ENCODE data around the gene TJAP1.
"Not testable (repeated sequence)": the region's sequence is repeated elsewhere in the genome, so short reads cannot be mapped to it uniquely, and the experiment has no call there.

The TJAP1 gene

GRCh38 chr6:43506171-43506570 is 28.8 kb downstream of the TJAP1 start:
- DNase-seq (ENCODE audit: low spot score) = no peak

- DNase-seq (ENCODE audit: low spot score) = peak; percentile 90
Observed at GRCh38 chr6:43506667-43507471, 29.5 kb downstream of the TJAP1 start.

- DNase-seq (ENCODE audit: low spot score) = no peak
Observed at GRCh38 chr6:43508481-43509141, 31.2 kb downstream of the TJAP1 start.

- DNase-seq (ENCODE audit: low spot score) = no peak
Observed at GRCh38 chr6:43509142-43509983, 32.0 kb downstream of the TJAP1 start.

GRCh38 chr6:43509984-43510826 is 32.8 kb downstream of the TJAP1 start, which contains the start of gene LRRC73:
LRRC73 (minus strand) TSS chr6:43510346; CDS start chr6:43509785, 561 bp downstream.
- peak; percentile 87 for DNase-seq (ENCODE audit: low spot score)

GRCh38 chr6:43510827-43511163 is 33.4 kb downstream of the TJAP1 start:
- no peak for DNase-seq (ENCODE audit: low spot score)

GRCh38 chr6:43511824-43512415 is 34.5 kb downstream of the TJAP1 start:
- no peak for DNase-seq (ENCODE audit: low spot score)

- DNase-seq (ENCODE audit: low spot score) = no peak
Observed at GRCh38 chr6:43515808-43516207, 38.4 kb downstream of the TJAP1 start.

- DNase-seq (ENCODE audit: low spot score) = no peak
Observed at GRCh38 chr6:43516367-43516696, 39.0 kb downstream of the TJAP1 start.

- DNase-seq (ENCODE audit: low spot score) = peak; percentile 99
Observed at GRCh38 chr6:43516697-43517504, 39.5 kb downstream of the TJAP1 start, which contains the start of the genes POLR1C and YIPF3. POLR1C (plus strand) TSS chr6:43517089; CDS start chr6:43517110, 21 bp downstream. YIPF3 (minus strand) TSS chr6:43516926; CDS start chr6:43516807, 119 bp downstream.

- no peak for DNase-seq (ENCODE audit: low spot score)
Observed at GRCh38 chr6:43517505-43518357, 40.4 kb downstream of the TJAP1 start.

GRCh38 chr6:43520097-43520496 is 42.7 kb downstream of the TJAP1 start:
- no peak for DNase-seq (ENCODE audit: low spot score)

GRCh38 chr6:43521836-43522235 is 44.5 kb downstream of the TJAP1 start:
- no peak for DNase-seq (ENCODE audit: low spot score)

GRCh38 chr6:43522547-43523261 is 45.3 kb downstream of the TJAP1 start:
- no peak for DNase-seq (ENCODE audit: low spot score)

GRCh38 chr6:43523284-43523683 is 45.9 kb downstream of the TJAP1 start:
- no peak for DNase-seq (ENCODE audit: low spot score)

GRCh38 chr6:43524483-43524961 is 47.2 kb downstream of the TJAP1 start:
- no peak for DNase-seq (ENCODE audit: low spot score)

- no peak for DNase-seq (ENCODE audit: low spot score)
Observed at GRCh38 chr6:43532201-43532600, 54.8 kb downstream of the TJAP1 start.

GRCh38 chr6:43538986-43539385 is 61.6 kb downstream of the TJAP1 start:
- DNase-seq (ENCODE audit: low spot score) = not testable (repeated sequence)

Data from hematopoietic multipotent progenitor cell treated with erythropoietin and hydrocortisone succinate and interleukin-3 and kit ligand, for 17 days (in vitro differentiated cells).